NCI-H226 (cell line): ENCODE results near the gene MISFA.
"Not testable (repeated sequence)": the region's sequence is repeated elsewhere in the genome, so short reads cannot be mapped to it uniquely, and the experiment has no call there.

Experiments used
- DNase-seq: peaks from one replicate; pipeline ENCODE4 v3.0.0-alpha.2; 2015

The MISFA gene

GRCh38 chr11:18618342-18619025 is 18.9 kb downstream of the MISFA start:
- DNase-seq, result peak; percentile 11

GRCh38 chr11:18623707-18624106 is 24.1 kb downstream of the MISFA start:
- DNase-seq, result no peak

- no peak for DNase-seq
These were observed 24.6 kb downstream of the MISFA start for GRCh38 chr11:18624161-18624560.

- DNase-seq, result no peak
These were observed 33.3 kb downstream of the MISFA start for GRCh38 chr11:18632841-18633240.

GRCh38 chr11:18633256-18634139 is 33.9 kb downstream of the MISFA start:
- DNase-seq, result no peak

GRCh38 chr11:18634140-18635032 is 34.8 kb downstream of the MISFA start, which contains the start of gene SPTY2D1:
SPTY2D1 (minus strand) TSS chr11:18634342; CDS start chr11:18634257, 85 bp downstream.
- DNase-seq, result peak; percentile 99

GRCh38 chr11:18641677-18642076 is 42.1 kb downstream of the MISFA start:
- no peak for DNase-seq

- DNase-seq, result not testable (repeated sequence)
These were observed 43.4 kb downstream of the MISFA start for GRCh38 chr11:18643034-18643433.

GRCh38 chr11:18650353-18650752 is 50.8 kb downstream of the MISFA start:
- no peak for DNase-seq

- DNase-seq, result peak; percentile 7
These were observed 51.4 kb downstream of the MISFA start for GRCh38 chr11:18650859-18651557.
